Activated T-helper 17 cell treated with anti-CD3 and anti-CD28 coated beads, Interleukin-2, amount 50 U/mL, for 72 hours (primary cell): Measurements from ENCODE around the gene RNPC3. TPM values are rescaled to one million over a fixed set of nuclear protein-coding genes. Genes with fewer than 3 reads are reported as not detected.
A peak's percentile ranks its signal among the peaks of the same experiment; 100 is the strongest.
"Not testable (repeated sequence)": the region's sequence is repeated elsewhere in the genome, so short reads cannot be mapped to it uniquely, and the experiment has no call there.

Source experiments
- ATAC-seq: fragments of 150-1000 bp; cut with Tn5 transposase; replicated peaks from 2 replicates; pipeline ENCODE4 v1.10.0; 2021; ENCODE audit warnings: mild to moderate bottlenecking, moderate library complexity
- H3K27ac Mint-ChIP-seq: one replicate; pipeline ENCODE4 v1.8.0; 2022; ENCODE audit warnings: mixed read lengths
- H3K27me3 Mint-ChIP-seq: one replicate; pipeline ENCODE4 v1.8.0; 2022; ENCODE audit warnings: mixed read lengths
- H3K36me3 Mint-ChIP-seq: one replicate; pipeline ENCODE4 v1.8.0; 2022; ENCODE audit warnings: low read depth, mild to moderate bottlenecking, mixed read lengths
- H3K4me1 Mint-ChIP-seq: one replicate; pipeline ENCODE4 v1.8.0; 2022; ENCODE audit warnings: mixed read lengths
- H3K4me3 Mint-ChIP-seq: one replicate; pipeline ENCODE4 v1.8.0; 2022; ENCODE audit warnings: mild to moderate bottlenecking, mixed read lengths
- H3K9me3 Mint-ChIP-seq: one replicate; pipeline ENCODE4 v1.8.0; 2022; ENCODE audit warnings: mixed read lengths
- total RNA-seq, 2 donors: library from RNA; stranded (reverse); gene quantifications; one replicate each; pipeline ENCODE4 v1.2.3, GENCODE V29; 2022

The RNPC3 gene
- total RNA-seq, 2 donors from 2014 or later, result 14.2 to 27.2 TPM

GRCh38 chr1:103525114-103525606, 339 bp upstream of the RNPC3 start:
- H3K9me3 Mint-ChIP-seq, result no peaks in the 10 kb centered on the region
- peaks cover 31% of the 10 kb centered on the region for H3K4me1 Mint-ChIP-seq
- peak; percentile 49 for ATAC-seq
- no peaks in the 10 kb centered on the region for H3K27me3 Mint-ChIP-seq
- peak overlapping the region; percentile 98 for H3K27ac Mint-ChIP-seq
- peak overlapping the region; percentile 99 for H3K4me3 Mint-ChIP-seq
- H3K36me3 Mint-ChIP-seq, result peaks cover 38% of the 10 kb centered on the region

GRCh38 chr1:103527331-103527730, 1.8 kb downstream of the RNPC3 start:
- Mint-ChIP-seq H3K36me3 (peaks cover 59% of the 10 kb centered on the region), H3K27me3 (no peaks in the 10 kb centered on the region), H3K4me3 (peak overlapping the region; percentile 99), H3K27ac (peak overlapping the region; percentile 98), H3K9me3 (no peaks in the 10 kb centered on the region), H3K4me1 (peaks cover 52% of the 10 kb centered on the region)
- ATAC-seq, result peak; percentile 10

GRCh38 chr1:103529746-103530145, 4.2 kb downstream of the RNPC3 start:
- no peaks in the 10 kb centered on the region for H3K27me3 Mint-ChIP-seq
- H3K4me3 Mint-ChIP-seq, result peak overlapping the region; percentile 99
- peaks cover 62% of the 10 kb centered on the region for H3K4me1 Mint-ChIP-seq
- H3K36me3 Mint-ChIP-seq, result peaks cover 83% of the 10 kb centered on the region
- H3K27ac Mint-ChIP-seq, result peak overlapping the region; percentile 26
- no peaks in the 10 kb centered on the region for H3K9me3 Mint-ChIP-seq
- ATAC-seq, result peak; percentile 90

GRCh38 chr1:103538226-103538625, 12.7 kb downstream of the RNPC3 start:
- Mint-ChIP-seq H3K4me3 (no peak overlapping the region), H3K9me3 (no peaks in the 10 kb centered on the region), H3K36me3 (peaks cover 93% of the 10 kb centered on the region), H3K4me1 (peaks cover under 1% of the 10 kb centered on the region), H3K27me3 (no peaks in the 10 kb centered on the region), H3K27ac (no peak overlapping the region)
- ATAC-seq, result no peak

- H3K36me3 Mint-ChIP-seq, result peaks cover 96% of the 10 kb centered on the region
Measured at GRCh38 chr1:103541431-103541830, 15.9 kb downstream of the RNPC3 start.

GRCh38 chr1:103546496-103546895, 21.0 kb downstream of the RNPC3 start:
- ATAC-seq, result no peak
- Mint-ChIP-seq H3K4me3 (no peak overlapping the region), H3K27ac (no peak overlapping the region), H3K36me3 (peaks cover 97% of the 10 kb centered on the region), H3K9me3 (no peaks in the 10 kb centered on the region), H3K4me1 (no peaks in the 10 kb centered on the region), H3K27me3 (no peaks in the 10 kb centered on the region)

More at GRCh38 chr1:103541431-103541830, 15.9 kb downstream of the RNPC3 start:
- no peak overlapping the region for H3K4me3 Mint-ChIP-seq
- H3K9me3 Mint-ChIP-seq, result no peaks in the 10 kb centered on the region
- no peak for ATAC-seq
- no peaks in the 10 kb centered on the region for H3K4me1 Mint-ChIP-seq
- no peak overlapping the region for H3K27ac Mint-ChIP-seq
- H3K27me3 Mint-ChIP-seq, result no peaks in the 10 kb centered on the region

GRCh38 chr1:103547840-103548239, 22.3 kb downstream of the RNPC3 start:
- no peaks in the 10 kb centered on the region for H3K27me3 Mint-ChIP-seq
- no peak for ATAC-seq
- H3K27ac Mint-ChIP-seq, result no peak overlapping the region
- H3K4me1 Mint-ChIP-seq, result no peaks in the 10 kb centered on the region
- H3K4me3 Mint-ChIP-seq, result no peak overlapping the region
- H3K36me3 Mint-ChIP-seq, result peaks cover 99% of the 10 kb centered on the region
- no peaks in the 10 kb centered on the region for H3K9me3 Mint-ChIP-seq

- H3K4me3 Mint-ChIP-seq, result no peak overlapping the region
- no peak for ATAC-seq
Measured at GRCh38 chr1:103560427-103560826, 34.9 kb downstream of the RNPC3 start.

GRCh38 chr1:103561124-103561523, 35.6 kb downstream of the RNPC3 start:
- H3K4me1 Mint-ChIP-seq, H3K27ac Mint-ChIP-seq, ATAC-seq, H3K9me3 Mint-ChIP-seq, H3K27me3 Mint-ChIP-seq, H3K4me3 Mint-ChIP-seq: not testable (repeated sequence)
- peaks cover 25% of the 10 kb centered on the region for H3K36me3 Mint-ChIP-seq

More at GRCh38 chr1:103560427-103560826, 34.9 kb downstream of the RNPC3 start:
- Mint-ChIP-seq H3K4me1 (peaks cover 6% of the 10 kb centered on the region), H3K9me3 (no peaks in the 10 kb centered on the region), H3K27ac (no peak overlapping the region), H3K36me3 (peaks cover 28% of the 10 kb centered on the region), H3K27me3 (no peaks in the 10 kb centered on the region)

GRCh38 chr1:103561643-103562395, 36.3 kb downstream of the RNPC3 start:
- peaks cover 3% of the 10 kb centered on the region for H3K9me3 Mint-ChIP-seq
- H3K4me3 Mint-ChIP-seq, result no peak overlapping the region
- ATAC-seq, result peak; percentile 19
- no peaks in the 10 kb centered on the region for H3K27me3 Mint-ChIP-seq
- no peak overlapping the region for H3K27ac Mint-ChIP-seq
- H3K4me1 Mint-ChIP-seq, result no peaks in the 10 kb centered on the region
- peaks cover 19% of the 10 kb centered on the region for H3K36me3 Mint-ChIP-seq

GRCh38 chr1:103563056-103563455, 37.6 kb downstream of the RNPC3 start:
- Mint-ChIP-seq H3K4me3 (no peak overlapping the region), H3K4me1 (no peaks in the 10 kb centered on the region), H3K36me3 (peaks cover 7% of the 10 kb centered on the region), H3K27ac (no peak overlapping the region), H3K9me3 (peaks cover 3% of the 10 kb centered on the region), H3K27me3 (no peaks in the 10 kb centered on the region)
- ATAC-seq, result no peak

GRCh38 chr1:103569493-103569892, 44.0 kb downstream of the RNPC3 start:
- H3K4me1 Mint-ChIP-seq, result no peaks in the 10 kb centered on the region
- H3K36me3 Mint-ChIP-seq, result peaks cover 5% of the 10 kb centered on the region
- ATAC-seq, result no peak
- H3K27me3 Mint-ChIP-seq, result no peaks in the 10 kb centered on the region
- peaks cover 3% of the 10 kb centered on the region for H3K9me3 Mint-ChIP-seq
- no peak overlapping the region for H3K4me3 Mint-ChIP-seq
- H3K27ac Mint-ChIP-seq, result no peak overlapping the region

GRCh38 chr1:103571289-103571688, 45.8 kb downstream of the RNPC3 start, which contains the start of gene AMY2B:
Gene AMY2B (plus strand): TSS chr1:103571589. CDS start chr1:103571603, 14 bp downstream.
- H3K4me3 Mint-ChIP-seq, H3K4me1 Mint-ChIP-seq, H3K36me3 Mint-ChIP-seq, H3K27me3 Mint-ChIP-seq, H3K27ac Mint-ChIP-seq, H3K9me3 Mint-ChIP-seq, ATAC-seq: not testable (repeated sequence)

GRCh38 chr1:103576065-103576464, 50.6 kb downstream of the RNPC3 start:
- Mint-ChIP-seq H3K4me1 (no peaks in the 10 kb centered on the region), H3K9me3 (no peaks in the 10 kb centered on the region), H3K4me3 (no peak overlapping the region), H3K27me3 (no peaks in the 10 kb centered on the region), H3K27ac (no peak overlapping the region), H3K36me3 (peaks cover 28% of the 10 kb centered on the region)
- ATAC-seq, result no peak

- H3K4me3 Mint-ChIP-seq, H3K27ac Mint-ChIP-seq, H3K4me1 Mint-ChIP-seq, H3K9me3 Mint-ChIP-seq, H3K27me3 Mint-ChIP-seq, ATAC-seq: not testable (repeated sequence)
- peaks cover 28% of the 10 kb centered on the region for H3K36me3 Mint-ChIP-seq
Measured at GRCh38 chr1:103576784-103577183, 51.3 kb downstream of the RNPC3 start.
